HPDE6-E6E7 (cell line): ENCODE data around the gene NEU2.

Experiments
- DNase-seq: peaks from one replicate; pipeline ENCODE4 v3.0.0; 2011; ENCODE audit warnings: missing footprints; ENCODE audit errors: extremely low spot score

The NEU2 gene

GRCh38 chr2:233032551-233033320 is at the start of gene NEU2:
TSS of gene NEU2 (plus strand) at chr2:233032672. CDS start at chr2:233032672, 0 bp downstream.
- no peak for DNase-seq

DNA sequence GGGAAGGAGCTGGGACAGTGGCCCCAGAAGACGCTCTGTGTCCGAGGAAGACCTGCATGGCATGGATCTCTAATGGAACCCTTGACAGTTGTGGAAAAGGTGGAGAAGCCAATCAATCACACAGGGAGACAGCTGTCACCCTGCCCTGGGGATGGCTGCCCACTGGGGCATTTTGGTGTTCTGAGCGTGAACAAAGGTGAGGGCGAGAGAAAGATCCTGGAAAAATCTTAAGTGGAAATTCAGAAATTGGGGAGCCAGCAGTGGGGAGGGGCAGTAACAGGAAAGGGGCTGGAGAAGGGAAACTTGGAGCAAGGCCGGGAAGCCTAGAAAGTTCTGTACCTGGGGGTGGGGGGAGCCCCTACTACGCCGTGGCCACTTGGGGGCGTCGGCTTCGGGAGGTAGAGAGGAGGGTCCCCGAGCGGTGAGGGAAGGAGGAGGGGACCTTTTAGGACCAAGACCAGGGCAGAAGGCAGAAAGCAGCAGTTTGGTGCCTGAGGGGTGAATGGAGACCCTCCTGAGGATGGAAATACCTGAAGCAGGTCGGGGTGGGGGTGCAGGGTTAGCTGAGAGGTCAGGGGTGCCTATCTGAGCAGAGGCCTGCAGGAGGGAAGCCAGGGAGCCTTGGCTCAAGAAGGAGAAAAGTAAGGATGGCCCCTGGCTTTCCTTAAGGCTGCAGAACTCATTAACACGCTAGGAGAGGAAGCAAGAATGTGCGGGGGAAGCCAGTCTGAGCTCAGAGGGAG is 49.4 kb upstream of the NEU2 start:
- no peak for DNase-seq

DNA sequence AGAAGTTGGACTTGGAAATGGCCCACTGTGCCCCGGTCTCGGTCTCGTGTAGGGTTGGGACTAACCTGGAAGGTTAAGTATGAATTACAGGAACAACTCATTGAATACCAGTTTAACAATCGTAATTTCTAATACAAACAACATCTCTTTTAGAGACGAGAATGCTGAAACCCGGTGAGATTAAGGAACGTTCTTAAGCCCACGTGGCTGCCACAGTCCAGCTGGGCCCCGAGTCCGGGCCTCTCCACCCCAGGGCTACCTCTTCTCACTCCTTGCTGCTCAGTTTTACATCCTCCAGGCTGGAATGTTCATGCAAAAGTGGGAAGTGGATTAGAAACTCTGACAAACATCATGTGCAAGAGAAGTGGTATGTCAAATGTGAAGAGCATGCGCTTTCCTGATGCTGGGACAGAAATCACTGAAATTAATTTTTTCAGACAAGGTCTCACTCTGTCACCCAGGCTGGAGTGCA is 48.8 kb upstream of the NEU2 start:
- DNase-seq: no peak

- no peak for DNase-seq
Measured at GRCh38 chr2:232984451-232985207, 47.8 kb upstream of the NEU2 start.

DNA sequence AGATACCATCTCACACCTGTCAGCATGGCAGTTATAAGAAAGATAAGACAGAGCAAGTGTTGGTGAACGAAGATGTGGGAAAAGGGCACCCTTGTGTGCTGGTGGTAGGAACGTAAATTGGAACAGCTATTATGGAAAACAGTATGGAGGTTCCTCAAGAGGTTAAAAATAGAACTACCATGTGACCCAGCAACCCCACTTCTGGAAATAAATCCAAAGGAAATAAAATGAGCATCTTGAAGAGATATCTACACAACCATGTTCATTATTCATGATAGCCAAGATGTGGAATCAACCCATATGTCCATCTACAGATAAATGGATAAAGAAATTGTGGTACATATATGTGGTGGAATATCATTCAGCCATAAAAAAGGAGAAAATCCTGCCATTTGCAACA is 46.3 kb upstream of the NEU2 start:
- DNase-seq: no peak

DNA sequence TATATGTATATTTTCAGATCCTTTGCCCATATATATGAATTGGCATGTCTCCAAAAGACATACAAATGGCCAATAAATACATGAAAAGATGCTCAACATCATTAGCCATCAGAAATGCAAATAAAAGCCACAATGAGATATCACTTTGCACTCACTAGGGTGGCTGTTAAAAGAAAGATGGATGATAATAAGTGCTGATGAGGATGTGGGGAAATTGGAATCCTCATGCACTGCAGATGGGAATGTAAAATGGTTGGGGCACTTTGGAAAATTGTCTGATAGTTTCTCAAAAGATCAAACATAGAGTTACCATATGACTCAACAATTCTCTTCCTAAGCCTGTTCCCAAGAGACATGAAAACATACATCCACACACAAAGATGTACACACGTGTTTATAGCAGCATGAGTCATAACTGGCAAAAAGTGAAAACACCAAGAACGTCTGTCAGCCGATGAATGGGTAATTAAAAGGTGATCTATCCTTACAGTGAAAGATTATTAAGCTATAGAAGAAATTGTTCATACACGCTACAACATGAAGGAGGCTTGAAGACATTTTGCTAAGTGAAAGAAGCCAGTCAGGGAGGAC is 39.1 kb upstream of the NEU2 start:
- no peak for DNase-seq

- DNase-seq: no peak
Measured at GRCh38 chr2:232994446-232994845, 38.0 kb upstream of the NEU2 start.

GRCh38 chr2:232997749-232998665 is 34.5 kb upstream of the NEU2 start:
- no peak for DNase-seq

- no peak for DNase-seq
Measured at GRCh38 chr2:232998666-232998985, 33.8 kb upstream of the NEU2 start.

- DNase-seq: no peak
Measured at GRCh38 chr2:232999354-232999753, 33.1 kb upstream of the NEU2 start.

GRCh38 chr2:233000886-233001750 is 31.4 kb upstream of the NEU2 start:
- no peak for DNase-seq

- no peak for DNase-seq
Measured at GRCh38 chr2:233002829-233003657, 29.4 kb upstream of the NEU2 start.

- no peak for DNase-seq
Measured at GRCh38 chr2:233003658-233004555, 28.6 kb upstream of the NEU2 start.

DNA sequence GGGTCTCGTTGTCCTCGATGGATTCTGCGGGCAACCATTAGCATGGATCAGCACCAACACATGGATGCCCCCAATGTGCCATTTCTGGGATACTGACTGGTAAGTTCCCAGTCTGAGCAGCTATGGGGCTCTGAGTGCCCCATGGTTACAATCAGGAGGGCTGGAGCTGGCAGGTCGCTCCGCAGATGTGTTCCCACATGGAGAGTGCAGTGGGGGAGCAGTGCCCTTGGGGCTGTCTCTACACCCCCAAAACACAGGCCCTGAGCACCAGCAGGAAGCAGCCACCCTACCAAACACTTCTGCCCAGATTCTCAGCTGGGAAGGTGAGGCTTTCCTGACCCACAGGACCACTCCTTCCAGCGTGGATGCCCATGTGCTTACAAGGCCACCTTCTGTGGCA is 27.4 kb upstream of the NEU2 start:
- DNase-seq: no peak

- DNase-seq: no peak
Measured at GRCh38 chr2:233006648-233007047, 25.8 kb upstream of the NEU2 start.

- no peak for DNase-seq
Measured at GRCh38 chr2:233007270-233007669, 25.2 kb upstream of the NEU2 start.

DNA sequence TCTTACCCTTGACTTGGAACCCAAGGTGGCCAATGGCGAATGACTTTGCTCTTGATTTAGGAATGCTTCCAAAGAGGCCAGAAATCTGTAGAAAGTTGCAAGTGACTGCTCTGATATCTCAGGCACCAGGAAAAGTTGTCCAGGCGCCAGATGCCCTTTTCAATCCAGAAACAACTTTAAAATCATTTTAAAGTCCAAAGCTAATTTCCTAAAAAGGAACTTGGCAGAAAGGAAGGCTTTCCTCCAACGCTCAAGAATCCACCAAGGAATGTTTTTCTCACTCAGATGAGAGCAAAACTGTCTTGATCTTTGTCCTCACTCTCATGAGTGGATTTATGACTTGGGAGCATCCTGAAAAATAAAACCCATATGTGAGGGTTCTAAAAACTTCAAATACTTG is 24.7 kb upstream of the NEU2 start:
- DNase-seq: no peak

DNA sequence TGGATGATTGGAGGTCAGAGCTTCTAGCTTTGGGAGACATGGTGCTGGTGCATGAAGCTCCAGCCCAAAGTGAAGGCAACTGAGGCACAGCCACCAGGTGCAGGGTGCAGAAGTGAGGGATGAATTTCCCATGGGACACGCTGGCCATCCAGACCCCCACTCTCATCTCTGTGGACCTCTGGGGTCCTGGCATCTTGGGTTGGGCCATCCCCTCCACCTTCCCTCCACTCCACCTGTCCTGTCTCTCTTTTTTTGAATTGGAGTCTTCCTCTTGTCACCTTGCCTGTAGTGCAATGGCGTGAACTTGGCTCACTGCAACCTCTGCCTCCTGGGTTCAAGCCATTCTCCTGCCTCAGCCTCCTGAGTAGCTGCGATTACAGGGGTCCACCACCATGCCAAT is 22.8 kb upstream of the NEU2 start:
- DNase-seq: no peak
